Uterus (tissue), 4 donors: Measurements from ENCODE around the gene ASIC3. TPM values are rescaled to one million over a fixed set of nuclear protein-coding genes. Genes with fewer than 3 reads are reported as not detected.

Experiments
- DNase-seq, 2 donors: peaks; one replicate each; pipeline ENCODE4 v3.0.0-alpha.2; 2019 to 2020
- H3K27ac ChIP-seq, 2 donors: fragments of 200-600 bp; sonication (generic); 1 replicate in 1 of 2; 2 replicates in 1 of 2; pipeline ENCODE4 v1.5.1; 2016 to 2018
- H3K27me3 ChIP-seq, 2 donors: fragments of 200-600 bp; sonication (generic); one replicate each; pipeline ENCODE4 v1.5.1; 2018 to 2019; ENCODE audit warnings: control low read depth in 1 of 2
- H3K36me3 ChIP-seq, 2 donors: fragments of 200-600 bp; sonication (generic); one replicate each; pipeline ENCODE4 v1.5.1; 2019; ENCODE audit warnings: control low read depth in 1 of 2
- H3K4me1 ChIP-seq, 2 donors: fragments of 200-600 bp; sonication (generic); one replicate each; pipeline ENCODE4 v1.5.1; 2018 to 2019; ENCODE audit warnings: control low read depth in 1 of 2
- H3K4me3 ChIP-seq, 2 donors: fragments of 200-600 bp; sonication (generic); 1 replicate in 1 of 2; 2 replicates in 1 of 2; pipeline ENCODE4 v1.5.1; 2018 to 2019; ENCODE audit warnings: mild to moderate bottlenecking in 1 of 2
- H3K9me3 ChIP-seq, 2 donors: fragments of 200-600 bp; sonication (generic); one replicate each; pipeline ENCODE4 v1.5.1; 2019; ENCODE audit warnings: control low read depth in 1 of 2
- POLR2A ChIP-seq, 2 donors: fragments of 450-650 bp; IDR thresholded peaks; one replicate each; pipeline ENCODE4 v1.6.1; 2016; ENCODE audit warnings: antibody characterized with exemption in 2 of 2, mild to moderate bottlenecking in 1 of 2, moderate library complexity in 1 of 2
- intact Hi-C: fragments of 100-400 bp; cut with DNase I; formaldehyde crosslinking; loops from one replicate; pipeline ENCODE4 v1.15.1; 2023; ENCODE audit warnings: low total_unique reads
- total RNA-seq, 4 donors: library from RNA; depleted of rRNA in 3 of 4; stranded (reverse); fragments of >200 nt in 3 of 4; gene quantifications; one replicate each; pipeline versions ENCODE4 v1.1.0 to v1.2.4, GENCODE V29; 2014 to 2023
- TF ChIP-seq, protein P1 (sequence below), 4 experiments: fragments of 200-600 bp in 2 of 4; fragments of 450-650 bp in 2 of 4; sonication (generic) in 2 of 4; IDR thresholded peaks; one replicate each; pipeline ENCODE4 v1.5.1; 2016 to 2019; ENCODE audit warnings: antibody characterized with exemption in 4 of 4, mild to moderate bottlenecking in 2 of 4, moderate library complexity in 1 of 4
- donor health status: DM: yes; HTN: yes; CAD: no.

Gene ASIC3
- total RNA-seq, 4 donors from 2014 or later = 1.0 to 16.8 (median 1.3) TPM; not detected in 1

DNA sequence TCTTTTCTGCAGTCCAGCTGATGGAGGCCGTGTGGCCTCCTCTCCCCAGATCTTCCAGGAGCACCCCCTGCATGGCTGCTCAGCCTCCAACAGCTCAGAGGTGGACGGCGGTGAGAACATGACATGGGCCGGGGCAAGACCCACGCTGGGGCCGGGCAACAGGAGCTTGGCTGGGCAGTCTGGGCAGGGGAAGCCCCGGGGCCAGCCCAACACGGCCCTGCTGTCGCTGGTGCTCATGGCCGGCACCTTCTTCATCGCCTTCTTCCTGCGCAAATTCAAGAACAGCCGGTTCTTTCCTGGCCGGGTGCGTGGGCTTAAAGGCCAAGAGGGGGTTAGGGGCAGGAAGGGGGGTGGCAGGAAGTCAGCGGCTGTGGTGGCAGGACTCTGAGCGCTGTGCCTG, 25.7 kb downstream of the ASIC3 start:
- Histone ChIP-seq H3K27ac (no peak overlapping the region), H3K9me3 (no peaks in the 10 kb centered on the region), H3K36me3 (no peaks in the 10 kb centered on the region), H3K4me1 (no peaks in the 10 kb centered on the region), H3K4me3 (no peak overlapping the region), H3K27me3 (no peaks in the 10 kb centered on the region)
- intact Hi-C loops = no loop called here
- TF ChIP-seq POLR2A (IDR thresholded peaks at IDR 0.05) = no peak
- no peak for DNase-seq

DNA sequence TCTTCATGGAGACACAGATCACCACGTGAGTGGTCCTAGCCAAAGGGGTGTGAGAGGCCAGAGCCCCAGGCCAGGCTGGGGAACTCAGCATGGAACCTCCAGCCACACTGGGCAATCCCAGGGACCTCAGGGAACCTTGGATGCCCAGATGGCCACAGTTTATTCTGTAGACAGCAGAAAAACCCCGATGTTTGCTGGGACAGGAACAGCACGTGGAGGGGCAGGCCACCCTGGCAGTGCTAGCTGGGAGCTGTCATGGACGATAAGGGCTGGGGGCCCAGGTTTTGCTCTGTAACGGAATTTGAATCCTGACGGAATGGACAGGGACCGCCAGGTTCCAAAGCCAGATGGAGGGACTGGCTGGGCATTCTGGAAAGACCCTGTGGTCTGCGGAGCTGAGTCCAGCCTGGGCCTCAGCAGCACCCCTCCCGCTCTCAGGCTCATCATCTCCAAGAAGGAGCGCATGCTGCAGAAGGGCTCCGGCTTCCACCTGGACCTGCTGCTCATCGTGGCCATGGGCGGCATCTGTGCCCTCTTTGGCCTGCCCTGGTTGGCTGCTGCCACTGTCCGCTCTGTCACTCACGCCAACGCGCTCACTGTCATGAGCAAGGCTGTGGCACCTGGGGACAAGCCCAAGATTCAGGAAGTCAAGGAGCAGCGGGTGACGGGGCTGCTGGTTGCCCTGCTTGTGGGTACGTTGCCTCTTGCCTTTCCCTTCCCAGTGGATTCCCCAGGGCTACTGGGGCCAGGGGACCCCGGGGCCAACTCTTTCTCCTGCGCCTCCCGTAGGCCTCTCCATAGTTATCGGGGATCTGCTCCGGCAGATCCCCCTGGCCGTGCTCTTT, 26.7 kb downstream of the ASIC3 start:
- H3K4me3 ChIP-seq = no peak overlapping the region
- H3K4me1 ChIP-seq = peaks cover 0 to 6% of the 10 kb centered on the region in 2 donors
- no peaks in the 10 kb centered on the region for H3K27me3 ChIP-seq
- TF ChIP-seq, protein P1, sequence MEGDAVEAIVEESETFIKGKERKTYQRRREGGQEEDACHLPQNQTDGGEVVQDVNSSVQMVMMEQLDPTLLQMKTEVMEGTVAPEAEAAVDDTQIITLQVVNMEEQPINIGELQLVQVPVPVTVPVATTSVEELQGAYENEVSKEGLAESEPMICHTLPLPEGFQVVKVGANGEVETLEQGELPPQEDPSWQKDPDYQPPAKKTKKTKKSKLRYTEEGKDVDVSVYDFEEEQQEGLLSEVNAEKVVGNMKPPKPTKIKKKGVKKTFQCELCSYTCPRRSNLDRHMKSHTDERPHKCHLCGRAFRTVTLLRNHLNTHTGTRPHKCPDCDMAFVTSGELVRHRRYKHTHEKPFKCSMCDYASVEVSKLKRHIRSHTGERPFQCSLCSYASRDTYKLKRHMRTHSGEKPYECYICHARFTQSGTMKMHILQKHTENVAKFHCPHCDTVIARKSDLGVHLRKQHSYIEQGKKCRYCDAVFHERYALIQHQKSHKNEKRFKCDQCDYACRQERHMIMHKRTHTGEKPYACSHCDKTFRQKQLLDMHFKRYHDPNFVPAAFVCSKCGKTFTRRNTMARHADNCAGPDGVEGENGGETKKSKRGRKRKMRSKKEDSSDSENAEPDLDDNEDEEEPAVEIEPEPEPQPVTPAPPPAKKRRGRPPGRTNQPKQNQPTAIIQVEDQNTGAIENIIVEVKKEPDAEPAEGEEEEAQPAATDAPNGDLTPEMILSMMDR (IDR thresholded peaks at IDR 0.05) = no peak
- no peak for TF ChIP-seq POLR2A (IDR thresholded peaks at IDR 0.05)
- no peaks in the 10 kb centered on the region for H3K36me3 ChIP-seq
- DNase-seq = no peak
- H3K27ac ChIP-seq = no peak overlapping the region
- H3K9me3 ChIP-seq = no peaks in the 10 kb centered on the region
- intact Hi-C loops = no loop called here

DNA sequence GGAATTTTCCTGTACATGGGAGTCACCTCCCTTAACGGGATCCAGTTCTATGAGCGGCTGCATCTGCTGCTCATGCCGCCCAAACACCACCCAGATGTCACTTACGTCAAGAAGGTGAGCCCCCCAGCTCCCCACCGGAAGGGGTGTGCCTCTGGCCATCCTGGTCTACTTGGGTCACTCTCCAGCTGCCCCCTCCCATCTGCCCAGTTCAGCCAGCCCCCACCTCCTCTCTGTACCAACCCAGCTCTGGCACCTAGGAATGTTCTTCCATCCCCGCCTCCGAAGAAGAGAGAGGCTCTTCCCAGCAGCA, 27.3 kb downstream of the ASIC3 start:
- no peaks in the 10 kb centered on the region for H3K27me3 ChIP-seq
- intact Hi-C loops = no loop called here
- peaks cover 0 to 6% of the 10 kb centered on the region in 2 donors for H3K4me1 ChIP-seq
- DNase-seq = no peak
- no peak overlapping the region for H3K4me3 ChIP-seq
- H3K36me3 ChIP-seq = no peaks in the 10 kb centered on the region
- no peak for TF ChIP-seq POLR2A (IDR thresholded peaks at IDR 0.05)
- TF ChIP-seq, protein P1 (IDR thresholded peaks at IDR 0.05) = no peak
- no peaks in the 10 kb centered on the region for H3K9me3 ChIP-seq
- no peak overlapping the region for H3K27ac ChIP-seq

DNA sequence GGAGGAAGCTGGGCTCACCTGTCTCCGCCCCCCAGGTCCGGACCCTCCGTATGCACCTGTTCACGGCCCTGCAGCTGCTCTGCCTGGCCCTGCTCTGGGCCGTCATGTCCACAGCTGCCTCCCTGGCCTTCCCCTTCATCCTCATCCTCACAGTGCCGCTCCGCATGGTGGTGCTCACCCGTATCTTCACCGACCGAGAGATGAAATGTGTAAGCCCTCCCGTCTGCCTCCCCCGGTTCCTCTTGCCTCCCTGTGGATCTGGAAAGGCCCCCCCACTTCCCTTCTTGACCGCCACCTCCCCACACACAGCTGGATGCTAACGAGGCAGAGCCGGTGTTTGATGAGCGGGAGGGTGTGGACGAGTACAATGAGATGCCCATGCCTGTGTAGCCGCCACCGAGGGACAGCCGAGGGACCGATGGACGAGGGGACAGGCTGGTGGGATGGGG, 27.7 kb downstream of the ASIC3 start:
- no peaks in the 10 kb centered on the region for H3K36me3 ChIP-seq
- no peak overlapping the region for H3K4me3 ChIP-seq
- TF ChIP-seq, protein P1 (IDR thresholded peaks at IDR 0.05) = no peak
- TF ChIP-seq POLR2A (IDR thresholded peaks at IDR 0.05) = no peak
- DNase-seq = no peak
- intact Hi-C loops = no loop called here
- no peak overlapping the region for H3K27ac ChIP-seq
- H3K9me3 ChIP-seq = no peaks in the 10 kb centered on the region
- peaks cover 0 to 8% of the 10 kb centered on the region in 2 donors for H3K4me1 ChIP-seq
- H3K27me3 ChIP-seq = no peaks in the 10 kb centered on the region

DNA sequence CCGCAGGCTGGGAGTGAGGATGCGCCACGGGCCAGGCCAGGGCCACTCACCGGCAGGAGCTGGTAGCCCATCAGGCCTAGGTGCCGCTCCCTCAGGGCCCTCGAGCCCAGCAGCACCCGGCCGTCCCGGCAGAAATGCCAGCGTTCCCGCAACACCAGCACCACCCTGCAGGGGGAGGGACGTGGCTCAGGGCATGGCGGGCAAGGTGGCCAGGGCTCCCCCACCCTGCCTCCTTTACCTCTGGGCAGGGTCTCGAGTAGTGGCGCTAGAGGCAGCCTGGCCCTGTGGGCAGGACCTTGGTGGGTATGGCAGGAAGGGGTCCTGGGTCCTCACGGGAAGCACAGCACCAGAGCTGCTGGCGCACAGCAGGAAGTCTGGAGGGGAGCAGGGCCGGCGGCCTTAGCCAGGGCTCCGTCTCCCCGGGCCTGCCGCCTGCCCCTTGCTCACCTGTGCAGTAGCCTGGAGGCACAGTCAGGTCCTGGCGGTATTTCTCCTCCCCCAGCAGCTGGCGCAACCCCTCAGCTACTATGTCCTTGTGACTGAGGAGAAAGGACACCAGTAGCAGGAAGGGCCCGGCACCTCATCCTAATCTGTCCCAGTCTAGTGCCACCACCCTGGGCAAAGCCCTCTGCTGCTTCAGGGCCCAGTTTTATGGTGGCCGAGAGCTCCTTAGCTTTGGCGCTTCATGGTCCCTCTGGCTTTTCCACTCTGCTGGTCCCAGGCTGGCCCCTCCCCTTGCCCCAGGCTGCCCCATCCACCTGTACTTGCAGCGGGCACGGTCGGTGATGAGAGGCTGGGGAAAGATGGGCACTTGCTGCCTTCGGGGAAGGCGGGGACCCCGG, 28.8 kb downstream of the ASIC3 start:
- Histone ChIP-seq H3K27me3 (no peaks in the 10 kb centered on the region), H3K36me3 (no peaks in the 10 kb centered on the region), H3K27ac (no peak overlapping the region), H3K4me3 (no peak overlapping the region), H3K4me1 (peaks cover 0 to 19% of the 10 kb centered on the region in 2 donors), H3K9me3 (no peaks in the 10 kb centered on the region)
- intact Hi-C loops = no loop called here
- TF ChIP-seq, protein P1 (IDR thresholded peaks at IDR 0.05) = no peak
- no peak for TF ChIP-seq POLR2A (IDR thresholded peaks at IDR 0.05)
- no peak for DNase-seq
